ENCODE data around the gene TK1.
"Not testable (repeated sequence)": the region's sequence is repeated elsewhere in the genome, so short reads cannot be mapped to it uniquely, and the experiment has no call there.

Gene TK1, protein sequence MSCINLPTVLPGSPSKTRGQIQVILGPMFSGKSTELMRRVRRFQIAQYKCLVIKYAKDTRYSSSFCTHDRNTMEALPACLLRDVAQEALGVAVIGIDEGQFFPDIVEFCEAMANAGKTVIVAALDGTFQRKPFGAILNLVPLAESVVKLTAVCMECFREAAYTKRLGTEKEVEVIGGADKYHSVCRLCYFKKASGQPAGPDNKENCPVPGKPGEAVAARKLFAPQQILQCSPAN

DNA sequence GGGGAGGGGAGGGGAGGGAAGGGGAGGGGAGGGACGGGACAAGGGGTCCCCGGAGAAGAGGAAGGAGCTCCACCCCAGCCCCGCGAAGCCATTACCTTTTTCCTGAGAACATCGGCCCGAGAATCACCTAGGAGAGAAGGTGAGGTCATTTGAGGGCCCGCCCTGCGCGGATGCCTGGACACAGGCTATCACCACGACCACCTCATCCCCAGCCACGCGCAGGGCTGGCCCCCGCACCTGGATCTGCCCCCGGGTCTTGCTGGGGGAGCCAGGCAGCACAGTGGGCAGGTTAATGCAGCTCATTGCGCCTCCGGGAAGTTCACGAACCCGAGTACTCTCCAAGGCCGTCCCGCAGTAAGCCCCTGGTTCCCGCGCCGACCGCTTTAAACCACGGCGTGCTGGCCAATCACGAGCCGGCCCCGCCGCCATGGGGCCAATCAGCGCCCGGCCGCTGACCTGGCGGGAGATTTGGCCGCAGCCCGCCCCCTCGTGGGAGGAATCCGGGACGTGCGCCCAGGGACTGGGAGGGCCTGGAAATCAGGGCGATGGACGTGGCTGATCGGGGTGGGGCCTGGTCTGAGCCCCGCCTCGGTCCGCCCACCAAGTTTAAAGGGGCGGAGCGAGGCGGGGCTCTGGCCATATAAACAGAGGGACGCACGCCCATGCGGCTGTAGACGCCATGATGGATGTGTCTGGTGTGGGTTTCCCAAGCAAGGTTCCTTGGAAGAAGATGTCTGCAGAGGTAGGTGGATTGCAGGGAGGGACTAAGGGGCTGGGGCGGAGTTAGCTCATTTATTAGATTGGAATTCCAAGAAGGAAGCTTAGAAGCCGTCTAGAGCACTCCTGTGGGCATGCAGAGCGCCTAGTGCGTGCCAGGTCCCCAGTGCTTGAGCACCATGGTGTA, at the start of gene TK1, which contains the start of gene AFMID:
TSS of gene TK1 (minus strand) at position 361 of the 904 bp plus-strand sequence. CDS start at position 303, 58 bp downstream.
TSS of gene AFMID (plus strand) at position 671 of the 904 bp plus-strand sequence. CDS start at position 680, 9 bp downstream.
- TF ChIP-seq, protein P1, sequence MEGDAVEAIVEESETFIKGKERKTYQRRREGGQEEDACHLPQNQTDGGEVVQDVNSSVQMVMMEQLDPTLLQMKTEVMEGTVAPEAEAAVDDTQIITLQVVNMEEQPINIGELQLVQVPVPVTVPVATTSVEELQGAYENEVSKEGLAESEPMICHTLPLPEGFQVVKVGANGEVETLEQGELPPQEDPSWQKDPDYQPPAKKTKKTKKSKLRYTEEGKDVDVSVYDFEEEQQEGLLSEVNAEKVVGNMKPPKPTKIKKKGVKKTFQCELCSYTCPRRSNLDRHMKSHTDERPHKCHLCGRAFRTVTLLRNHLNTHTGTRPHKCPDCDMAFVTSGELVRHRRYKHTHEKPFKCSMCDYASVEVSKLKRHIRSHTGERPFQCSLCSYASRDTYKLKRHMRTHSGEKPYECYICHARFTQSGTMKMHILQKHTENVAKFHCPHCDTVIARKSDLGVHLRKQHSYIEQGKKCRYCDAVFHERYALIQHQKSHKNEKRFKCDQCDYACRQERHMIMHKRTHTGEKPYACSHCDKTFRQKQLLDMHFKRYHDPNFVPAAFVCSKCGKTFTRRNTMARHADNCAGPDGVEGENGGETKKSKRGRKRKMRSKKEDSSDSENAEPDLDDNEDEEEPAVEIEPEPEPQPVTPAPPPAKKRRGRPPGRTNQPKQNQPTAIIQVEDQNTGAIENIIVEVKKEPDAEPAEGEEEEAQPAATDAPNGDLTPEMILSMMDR (conservative IDR thresholded peaks at IDR 0.05; ENCODE audit: low read depth, low read length), result peak; percentile 73
- H3K4me3 ChIP-seq (ENCODE audit: low read depth, low read length), result peak within 1 kb of the TSS; percentile 73
- DNase-seq (ENCODE audit: low read depth), result peak; percentile 98

DNA sequence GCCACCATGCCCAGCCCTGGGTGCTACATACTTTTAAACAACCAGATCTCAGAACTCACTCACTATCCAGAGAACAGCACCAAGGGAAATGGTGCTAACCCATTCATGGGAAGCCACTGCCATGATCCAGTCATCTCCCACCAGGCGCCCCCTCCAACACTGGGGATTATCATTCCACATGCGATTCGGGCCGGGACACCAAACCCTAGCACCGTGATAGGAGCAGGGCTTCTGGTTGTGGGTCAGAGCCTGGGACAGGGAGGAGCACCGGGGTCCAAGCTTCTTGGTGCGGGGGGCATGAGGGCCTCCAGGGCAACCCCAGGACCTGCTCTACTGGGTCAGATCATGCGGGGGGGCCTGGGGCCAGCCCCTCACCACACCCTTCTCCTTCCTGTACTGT, 49.0 kb upstream of the TK1 start:
- no peak overlapping the region for H3K4me3 ChIP-seq (ENCODE audit: low read depth, low read length)
- TF ChIP-seq, protein P1 (conservative IDR thresholded peaks at IDR 0.05; ENCODE audit: low read depth, low read length), result no peak
- DNase-seq (ENCODE audit: low read depth), result no peak

DNA sequence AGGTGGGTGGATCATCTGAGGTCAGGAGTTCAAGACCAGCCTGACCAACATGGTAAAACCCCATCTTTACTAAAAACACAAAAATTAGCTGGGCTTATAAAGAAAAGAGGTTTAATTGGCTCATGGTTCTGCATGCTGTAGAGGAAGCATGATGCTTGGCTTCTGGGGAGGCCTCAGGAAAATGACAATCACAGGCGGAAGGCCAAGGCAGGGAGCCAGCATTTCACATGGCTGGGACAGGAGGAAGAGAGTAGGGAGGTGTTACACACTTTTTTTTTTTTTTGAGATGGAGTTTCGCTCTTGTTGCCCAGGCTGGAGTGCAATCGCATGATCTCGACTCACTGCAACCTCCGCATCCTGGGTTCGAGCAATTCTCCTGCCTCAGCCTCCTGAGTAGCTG, 48.2 kb upstream of the TK1 start:
- not testable (repeated sequence) for DNase-seq (ENCODE audit: low read depth); H3K4me3 ChIP-seq (ENCODE audit: low read depth, low read length)

DNA sequence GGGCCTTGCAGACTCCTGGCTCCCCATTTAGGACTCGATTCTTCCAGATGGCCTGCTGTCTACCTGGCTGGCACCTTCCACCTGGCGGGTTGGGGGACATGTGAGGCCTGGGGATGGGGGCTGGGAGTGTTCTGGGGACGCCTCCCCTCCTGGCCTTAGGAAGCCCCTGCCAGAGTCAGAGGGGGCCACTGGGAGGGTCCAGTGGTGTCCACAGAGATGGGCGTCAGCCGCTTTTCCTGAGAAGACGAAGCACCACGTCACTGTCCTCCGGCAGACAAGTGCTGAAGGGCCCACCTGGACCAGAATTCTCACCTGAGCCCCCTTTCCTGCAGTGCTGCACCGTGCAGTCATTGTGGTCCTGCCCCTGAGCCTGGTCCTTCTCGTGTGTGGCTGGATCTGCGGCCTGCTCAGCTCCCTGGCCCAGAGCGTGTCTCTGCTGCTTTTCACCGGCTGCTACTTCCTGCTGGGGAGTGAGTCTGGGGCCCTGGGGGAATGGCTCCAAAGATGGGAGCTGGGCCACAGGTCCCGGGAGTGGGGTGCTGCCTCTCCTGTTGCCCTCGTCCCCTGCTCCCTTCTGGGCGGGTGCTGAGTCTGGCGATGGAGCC, 47.5 kb upstream of the TK1 start:
- no peak for DNase-seq (ENCODE audit: low read depth)
- H3K4me3 ChIP-seq (ENCODE audit: low read depth, low read length), result no peak overlapping the region
- TF ChIP-seq, protein P1 (conservative IDR thresholded peaks at IDR 0.05; ENCODE audit: low read depth, low read length), result no peak

DNA sequence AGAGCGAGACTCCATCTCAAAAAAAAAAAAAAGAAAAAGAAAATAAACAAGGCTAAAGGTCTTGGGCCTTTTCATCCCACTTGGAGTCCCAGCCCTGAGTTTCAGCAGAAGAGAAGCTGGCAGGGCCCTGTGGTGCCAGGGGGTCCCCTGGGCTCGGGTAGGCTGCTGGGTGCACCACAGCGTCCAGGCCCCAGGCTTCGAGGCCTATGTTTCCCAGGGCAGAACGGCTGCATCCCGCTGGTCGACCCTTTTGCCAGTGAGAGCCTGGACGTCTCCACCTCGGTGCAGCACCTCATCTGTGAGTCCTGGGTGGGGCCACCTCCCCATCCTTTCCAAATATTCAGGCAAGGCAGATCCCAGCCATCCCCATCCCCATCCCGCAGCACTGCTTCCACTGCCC, 46.8 kb upstream of the TK1 start:
- no peak overlapping the region for H3K4me3 ChIP-seq (ENCODE audit: low read depth, low read length)
- TF ChIP-seq, protein P1 (conservative IDR thresholded peaks at IDR 0.05; ENCODE audit: low read depth, low read length), result no peak
- DNase-seq (ENCODE audit: low read depth), result no peak

DNA sequence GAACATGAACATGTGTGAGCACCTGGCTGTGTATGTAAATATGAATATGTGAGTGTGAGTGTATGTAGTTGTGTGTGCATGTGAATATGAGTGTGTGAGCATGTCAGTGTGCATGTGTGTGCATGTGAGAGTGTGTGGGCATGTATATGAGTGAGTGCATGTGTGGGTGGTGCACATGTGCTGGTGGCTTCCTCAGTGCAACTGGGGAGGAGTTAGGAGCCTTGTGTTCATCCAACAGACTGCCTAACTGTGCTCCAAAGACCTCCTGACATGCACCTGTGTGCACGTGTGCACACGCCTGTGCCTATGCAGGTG, 46.0 kb upstream of the TK1 start:
- DNase-seq (ENCODE audit: low read depth), result no peak
- TF ChIP-seq, protein P1 (conservative IDR thresholded peaks at IDR 0.05; ENCODE audit: low read depth, low read length), result no peak

More for the DNA sequence above, 46.0 kb upstream of the TK1 start:
- no peak overlapping the region for H3K4me3 ChIP-seq (ENCODE audit: low read depth, low read length)

Data from choroid plexus epithelial cell (primary cell).